Hepatocyte (in vitro differentiated cells): ENCODE measurements around the gene CNNM4. TPM values are rescaled to one million over a fixed set of nuclear protein-coding genes. Genes with fewer than 3 reads are reported as not detected.

ENCODE experiments used
- DNase-seq: peaks from one replicate; pipeline ENCODE4 v3.0.0-alpha.2; 2016; ENCODE audit warnings: low spot score
- H2AFZ ChIP-seq: fragments of 200-600 bp; sonication (generic); 2 replicates; pipeline ENCODE4 v1.6.0; 2016; ENCODE audit warnings: antibody characterized with exemption, mild to moderate bottlenecking
- H3K27ac ChIP-seq: fragments of 200-600 bp; sonication (generic); 2 replicates; pipeline ENCODE4 v1.5.1; 2016; ENCODE audit warnings: mild to moderate bottlenecking
- H3K27me3 ChIP-seq: fragments of 200-600 bp; sonication (generic); 2 replicates; pipeline ENCODE4 v1.6.1; 2016
- H3K36me3 ChIP-seq: fragments of 200-600 bp; sonication (generic); replicated peaks from 2 replicates; pipeline ENCODE4 v1.5.1; 2016; ENCODE audit warnings: low read depth; ENCODE audit not compliant: insufficient read depth
- H3K4me1 ChIP-seq: fragments of 200-600 bp; sonication (generic); 2 replicates; pipeline ENCODE4 v1.5.1; 2016; ENCODE audit warnings: mild to moderate bottlenecking, moderate library complexity; ENCODE audit not compliant: insufficient read depth
- H3K4me2 ChIP-seq: fragments of 200-600 bp; sonication (generic); 2 replicates; pipeline ENCODE4 v1.6.0; 2016
- H3K4me3 ChIP-seq: fragments of 200-600 bp; sonication (generic); 2 replicates; pipeline ENCODE4 v1.5.1; 2016; ENCODE audit warnings: mild to moderate bottlenecking
- H3K79me2 ChIP-seq: fragments of 200-600 bp; sonication (generic); 2 replicates; pipeline ENCODE4 v1.6.0; 2017; ENCODE audit warnings: mild to moderate bottlenecking
- H3K9me2 ChIP-seq: fragments of 200-600 bp; sonication (generic); replicated peaks from 2 replicates; pipeline ENCODE4 v1.6.0; 2017; ENCODE audit warnings: mild to moderate bottlenecking; ENCODE audit not compliant: insufficient read depth
- H3K9me3 ChIP-seq: fragments of 200-600 bp; sonication (generic); 2 replicates; pipeline ENCODE4 v1.5.1; 2016; ENCODE audit warnings: low read depth, mild to moderate bottlenecking
- H4K20me1 ChIP-seq: fragments of 200-600 bp; sonication (generic); 2 replicates; pipeline ENCODE4 v1.6.0; 2016; ENCODE audit warnings: mild to moderate bottlenecking; ENCODE audit not compliant: insufficient read depth, poor library complexity, severe bottlenecking
- CTCF ChIP-seq: fragments of 200-600 bp; sonication (generic); IDR thresholded peaks from 2 replicates; pipeline ENCODE4 v1.5.1; 2016; ENCODE audit warnings: antibody characterized with exemption, mild to moderate bottlenecking; ENCODE audit not compliant: poor library complexity
- EZH2 ChIP-seq: fragments of 200-600 bp; sonication (generic); IDR thresholded peaks from 2 replicates; pipeline ENCODE4 v1.6.1; 2016; ENCODE audit warnings: antibody characterized with exemption, mild to moderate bottlenecking, borderline replicate concordance
- EZH2phosphoT487 ChIP-seq: fragments of 200-600 bp; sonication (generic); IDR thresholded peaks from one replicate; pipeline ENCODE4 v1.6.1; 2018; ENCODE audit warnings: antibody characterized with exemption, mild to moderate bottlenecking, low read depth, moderate library complexity; ENCODE audit not compliant: unreplicated experiment, severe bottlenecking
- WGBS: methylation state at CpG from one replicate; pipeline ENCODE4 v1.1.6; 2016; ENCODE audit warnings: low lambda C conversion rate; ENCODE audit errors: missing lambda C conversion rate; 5-methylcytosine and 5-hydroxymethylcytosine counted together
- polyA plus RNA-seq: library from polyadenylated mRNA; unstranded; fragments of >200 nt; fragmentation: Nextera tagmentation; extraction: Ambion mirVana; gene quantifications from 2 replicates; pipeline ENCODE4 v1.2.1, GENCODE V29; 2016
- total RNA-seq: library from RNA; depleted of rRNA; stranded (reverse); fragments of >200 nt; gene quantifications from 2 replicates; pipeline ENCODE4 v1.2.3, GENCODE V29; 2014

CNNM4 gene
- total and polyA plus RNA-seq, 2 experiments from 2014 or later, result 8.8 to 10.8 TPM

- H3K9me3 ChIP-seq, result no peaks in the 10 kb centered on the region
- H2AFZ ChIP-seq, result no peak overlapping the region
- peaks cover 11% of the 10 kb centered on the region for H3K4me1 ChIP-seq
- DNase-seq, result no peak
- no peaks in the 10 kb centered on the region for H3K9me2 ChIP-seq
- no peaks in the 10 kb centered on the region for H4K20me1 ChIP-seq
- H3K36me3 ChIP-seq, result no peaks in the 10 kb centered on the region
- no peak for TF ChIP-seq CTCF
- no peak overlapping the region for H3K4me3 ChIP-seq
- H3K27me3 ChIP-seq, result no peaks in the 10 kb centered on the region
- 91% methylated on average over 4 of the region's 4 CpGs for WGBS
- no peak overlapping the region for H3K4me2 ChIP-seq
- no peaks in the 10 kb centered on the region for H3K79me2 ChIP-seq
- H3K27ac ChIP-seq, result no peak overlapping the region
These were observed 75.1 kb downstream of the CNNM4 start for GRCh38 chr2:96835830-96836229.

GRCh38 chr2:96837575-96837974 lies 76.9 kb downstream of the CNNM4 start:
- TF ChIP-seq EZH2phosphoT487 (no peak), EZH2 (no peak), CTCF (no peak)
- Histone ChIP-seq H4K20me1 (no peaks in the 10 kb centered on the region), H3K27me3 (no peaks in the 10 kb centered on the region), H3K9me3 (no peaks in the 10 kb centered on the region), H3K79me2 (no peaks in the 10 kb centered on the region), H3K4me1 (peaks cover 8% of the 10 kb centered on the region), H2AFZ (no peak overlapping the region), H3K4me2 (no peak overlapping the region), H3K4me3 (no peak overlapping the region), H3K9me2 (no peaks in the 10 kb centered on the region), H3K36me3 (no peaks in the 10 kb centered on the region), H3K27ac (no peak overlapping the region)
- DNase-seq, result no peak
- 73% methylated on average over 9 of the region's 9 CpGs for WGBS

- H2AFZ ChIP-seq, result no peak overlapping the region
- no peak overlapping the region for H3K4me2 ChIP-seq
- no peak for DNase-seq
- TF ChIP-seq EZH2 (no peak), CTCF (no peak), EZH2phosphoT487 (no peak)
- WGBS, result 95% methylated on average over 23 of the region's 23 CpGs
- no peaks in the 10 kb centered on the region for H3K36me3 ChIP-seq
- H3K4me1 ChIP-seq, result no peaks in the 10 kb centered on the region
- no peak overlapping the region for H3K4me3 ChIP-seq
- H3K9me2 ChIP-seq, result no peaks in the 10 kb centered on the region
- no peaks in the 10 kb centered on the region for H3K9me3 ChIP-seq
- no peak overlapping the region for H3K27ac ChIP-seq
- no peaks in the 10 kb centered on the region for H4K20me1 ChIP-seq
- no peaks in the 10 kb centered on the region for H3K79me2 ChIP-seq
- no peaks in the 10 kb centered on the region for H3K27me3 ChIP-seq
These were observed 77.9 kb downstream of the CNNM4 start for GRCh38 chr2:96838345-96839292.
